ENCODE results near the gene DMKN.

The DMKN gene

GRCh38 chr19:35540356-35540927 lies 27.0 kb upstream of the DMKN start:
- Histone ChIP-seq H3K4me3 (ENCODE audit: control insufficient read depth in 1 of 7, extremely low read depth in 1 of 7, insufficient read depth in 4 of 7, low read depth in 2 of 7, low read length in 6 of 7) (no peak overlapping the region), H3K4me1 (ENCODE audit: control extremely low read depth in 1 of 4, control insufficient read depth in 4 of 4, insufficient read depth in 4 of 4, low read length in 3 of 4) (peaks cover 1 to 17% (median 9%) of the 10 kb centered on the region in 4 experiments), H3K27ac (ENCODE audit: insufficient read depth in 1 of 2, low read depth in 1 of 2, low read length in 2 of 2, poor library complexity in 1 of 2, severe bottlenecking in 2 of 2) (no peak overlapping the region), H3K36me3 (ENCODE audit: control insufficient read depth in 4 of 4, insufficient read depth in 4 of 4, low read length in 3 of 4) (peaks cover 0 to 17% (median 5%) of the 10 kb centered on the region in 4 experiments), H3K9me3 (ENCODE audit: control extremely low read depth in 1 of 5, control insufficient read depth in 4 of 5, insufficient read depth in 2 of 5, low read depth in 1 of 5, low read length in 4 of 5) (no peaks in the 10 kb centered on the region), H3K27me3 (replicated peaks in 2 of 5; ENCODE audit: control insufficient read depth in 4 of 5, insufficient read depth in 5 of 5, low read length in 4 of 5) (no peaks in the 10 kb centered on the region)
- no peak for DNase-seq
- WGBS (ENCODE audit: insufficient coverage): 75% methylated on average over 7 of the region's 7 CpGs
- POLR2A ChIA-PET: no interaction called here
- CTCF ChIA-PET: interaction anchor here (1.4 to 2.0 kb wide), 2 partner anchors 11 to 30 kb away, joined by 3 to 4 read pairs; no protein-coding TSS in a partner anchor

GRCh38 chr19:35539850-35540249 lies 26.4 kb upstream of the DMKN start:
- POLR2A ChIA-PET: no interaction called here
- 93% methylated on average over 10 of the region's 12 CpGs for WGBS (ENCODE audit: insufficient coverage)
- H3K4me1 ChIP-seq (ENCODE audit: control extremely low read depth in 1 of 4, control insufficient read depth in 4 of 4, insufficient read depth in 4 of 4, low read length in 3 of 4): peaks cover 1 to 16% (median 8%) of the 10 kb centered on the region in 4 experiments

DNA sequence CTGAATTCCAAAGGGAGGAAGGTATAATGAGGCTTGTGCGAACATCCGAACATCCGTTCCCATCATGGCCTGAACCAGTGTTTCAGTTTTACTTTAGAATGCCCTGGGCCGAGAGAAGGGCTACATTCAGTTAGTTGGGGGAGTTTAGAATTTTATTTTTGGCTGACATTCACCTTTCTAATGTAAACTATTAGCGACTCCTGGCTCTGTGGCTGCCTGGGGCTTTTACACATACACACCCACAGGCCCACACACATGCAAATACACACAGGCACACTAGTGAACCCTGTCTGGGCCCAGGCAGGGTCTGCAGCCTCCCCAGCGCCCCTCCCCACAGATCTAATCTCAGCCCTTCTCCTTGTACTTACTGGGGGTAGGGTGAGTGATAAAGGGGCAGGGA lies 25.9 kb upstream of the DMKN start:
- ChIA-PET CTCF (interaction anchor here (1.0 to 1.4 kb wide), 2 partner anchors 13 to 23 kb away, joined by 3 read pairs; no protein-coding TSS in a partner anchor), POLR2A (no interaction called here)
- Histone ChIP-seq H3K4me3 (ENCODE audit: control insufficient read depth in 1 of 7, extremely low read depth in 1 of 7, insufficient read depth in 4 of 7, low read depth in 2 of 7, low read length in 6 of 7) (no peak overlapping the region), H3K36me3 (ENCODE audit: control insufficient read depth in 4 of 4, insufficient read depth in 4 of 4, low read length in 3 of 4) (peaks cover 0 to 17% (median 5%) of the 10 kb centered on the region in 4 experiments), H3K27me3 (replicated peaks in 2 of 5; ENCODE audit: control insufficient read depth in 4 of 5, insufficient read depth in 5 of 5, low read length in 4 of 5) (no peaks in the 10 kb centered on the region), H3K4me1 (ENCODE audit: control extremely low read depth in 1 of 4, control insufficient read depth in 4 of 4, insufficient read depth in 4 of 4, low read length in 3 of 4) (peaks cover 0 to 11% (median 5%) of the 10 kb centered on the region in 4 experiments), H3K27ac (ENCODE audit: insufficient read depth in 1 of 2, low read depth in 1 of 2, low read length in 2 of 2, poor library complexity in 1 of 2, severe bottlenecking in 2 of 2) (no peak overlapping the region), H3K9me3 (ENCODE audit: control extremely low read depth in 1 of 5, control insufficient read depth in 4 of 5, insufficient read depth in 2 of 5, low read depth in 1 of 5, low read length in 4 of 5) (no peaks in the 10 kb centered on the region)
- 90% methylated on average over 2 of the region's 6 CpGs for WGBS (ENCODE audit: insufficient coverage)
- no peak for DNase-seq

More at GRCh38 chr19:35539850-35540249, 26.4 kb upstream of the DMKN start:
- Histone ChIP-seq H3K27ac (ENCODE audit: insufficient read depth in 1 of 2, low read depth in 1 of 2, low read length in 2 of 2, poor library complexity in 1 of 2, severe bottlenecking in 2 of 2) (no peak overlapping the region), H3K27me3 (replicated peaks in 2 of 5; ENCODE audit: control insufficient read depth in 4 of 5, insufficient read depth in 5 of 5, low read length in 4 of 5) (no peaks in the 10 kb centered on the region), H3K36me3 (ENCODE audit: control insufficient read depth in 4 of 4, insufficient read depth in 4 of 4, low read length in 3 of 4) (peaks cover 0 to 17% (median 5%) of the 10 kb centered on the region in 4 experiments), H3K4me3 (ENCODE audit: control insufficient read depth in 1 of 7, extremely low read depth in 1 of 7, insufficient read depth in 4 of 7, low read depth in 2 of 7, low read length in 6 of 7) (no peak overlapping the region), H3K9me3 (ENCODE audit: control extremely low read depth in 1 of 5, control insufficient read depth in 4 of 5, insufficient read depth in 2 of 5, low read depth in 1 of 5, low read length in 4 of 5) (no peaks in the 10 kb centered on the region)
- CTCF ChIA-PET: interaction anchor here (1.0 to 1.4 kb wide), 2 partner anchors 12 to 23 kb away, joined by 3 read pairs; no protein-coding TSS in a partner anchor
- DNase-seq: no peak

GRCh38 chr19:35534803-35535480 lies 21.5 kb upstream of the DMKN start:
- no peak overlapping the region for H3K27ac ChIP-seq (ENCODE audit: insufficient read depth in 1 of 2, low read depth in 1 of 2, low read length in 2 of 2, poor library complexity in 1 of 2, severe bottlenecking in 2 of 2)
- peaks cover 0 to 22% (median 18%) of the 10 kb centered on the region in 4 experiments for H3K4me1 ChIP-seq (ENCODE audit: control extremely low read depth in 1 of 4, control insufficient read depth in 4 of 4, insufficient read depth in 4 of 4, low read length in 3 of 4)
- H3K4me3 ChIP-seq (ENCODE audit: control insufficient read depth in 1 of 7, extremely low read depth in 1 of 7, insufficient read depth in 4 of 7, low read depth in 2 of 7, low read length in 6 of 7): no peak overlapping the region
- no peak for DNase-seq
- CTCF ChIA-PET: interaction anchor here (1.3 kb wide), 1 partner anchor 14 kb away, joined by 4 read pairs; no protein-coding TSS in a partner anchor
- peaks cover 0 to 1% (median 0%) of the 10 kb centered on the region in 4 experiments for H3K36me3 ChIP-seq (ENCODE audit: control insufficient read depth in 4 of 4, insufficient read depth in 4 of 4, low read length in 3 of 4)
- H3K9me3 ChIP-seq (ENCODE audit: control extremely low read depth in 1 of 5, control insufficient read depth in 4 of 5, insufficient read depth in 2 of 5, low read depth in 1 of 5, low read length in 4 of 5): no peaks in the 10 kb centered on the region
- POLR2A ChIA-PET: interaction anchor here (0.6 kb wide), 1 partner anchor 207 kb away, joined by 5 read pairs; the partner anchor contains the start of gene IGFLR1
- 90% methylated on average over 7 of the region's 10 CpGs for WGBS (ENCODE audit: insufficient coverage)
- H3K27me3 ChIP-seq (replicated peaks in 2 of 5; ENCODE audit: control insufficient read depth in 4 of 5, insufficient read depth in 5 of 5, low read length in 4 of 5): peaks cover 0 to 4% (median 0%) of the 10 kb centered on the region in 5 experiments

- ChIA-PET POLR2A (no interaction called here), CTCF (interaction anchor here (0.7 to 1.3 kb wide), 3 partner anchors 15 to 56 kb away, joined by 3 to 4 read pairs (median 3); no protein-coding TSS in a partner anchor)
- peak; percentile 81 to 91 (median 87) for DNase-seq
- Histone ChIP-seq H3K9me3 (ENCODE audit: control extremely low read depth in 1 of 5, control insufficient read depth in 4 of 5, insufficient read depth in 2 of 5, low read depth in 1 of 5, low read length in 4 of 5) (no peaks in the 10 kb centered on the region), H3K4me3 (ENCODE audit: control insufficient read depth in 1 of 7, extremely low read depth in 1 of 7, insufficient read depth in 4 of 7, low read depth in 2 of 7, low read length in 6 of 7) (peak overlapping the region; percentile 1 to 78 (median 34)), H3K36me3 (ENCODE audit: control insufficient read depth in 4 of 4, insufficient read depth in 4 of 4, low read length in 3 of 4) (no peaks in the 10 kb centered on the region), H3K27ac (ENCODE audit: insufficient read depth in 1 of 2, low read depth in 1 of 2, low read length in 2 of 2, poor library complexity in 1 of 2, severe bottlenecking in 2 of 2) (no peak overlapping the region), H3K27me3 (replicated peaks in 2 of 5; ENCODE audit: control insufficient read depth in 4 of 5, insufficient read depth in 5 of 5, low read length in 4 of 5) (peaks cover 0 to 4% (median 0%) of the 10 kb centered on the region in 5 experiments), H3K4me1 (ENCODE audit: control extremely low read depth in 1 of 4, control insufficient read depth in 4 of 4, insufficient read depth in 4 of 4, low read length in 3 of 4) (peaks cover 0 to 32% (median 28%) of the 10 kb centered on the region in 4 experiments)
- 1% methylated on average over 28 of the region's 30 CpGs for WGBS (ENCODE audit: insufficient coverage)
Measured at GRCh38 chr19:35533822-35534392, 20.5 kb upstream of the DMKN start.

DNA sequence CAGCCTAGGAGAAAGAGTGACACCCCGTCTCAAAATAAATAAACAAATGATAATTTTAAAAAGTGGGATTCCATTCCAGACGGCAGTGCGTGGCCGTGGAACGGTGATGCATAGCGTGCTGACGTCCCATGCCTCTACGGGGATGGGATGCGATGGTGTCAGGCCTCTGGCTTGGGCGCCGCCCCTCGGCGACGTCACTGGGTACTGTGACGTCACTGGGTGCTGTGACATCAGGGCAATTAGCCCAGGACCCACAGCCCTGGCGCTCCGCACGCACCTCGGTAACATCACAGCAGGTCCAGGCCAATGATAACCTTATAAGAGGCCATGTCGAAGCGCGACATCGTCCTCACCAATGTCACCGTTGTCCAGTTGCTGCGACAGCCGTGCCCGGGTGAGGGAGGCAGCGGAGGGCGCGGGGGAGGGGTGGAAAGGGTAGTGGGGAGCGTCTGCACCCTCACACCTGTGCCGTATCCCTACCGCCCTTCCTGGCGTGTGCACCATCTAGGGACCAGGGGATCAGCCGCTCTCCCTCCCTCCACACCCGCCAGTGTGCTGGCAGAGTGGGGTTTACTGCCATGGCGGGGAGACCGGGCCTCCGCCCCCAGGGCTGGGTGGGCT lies 19.9 kb upstream of the DMKN start, which contains the start of gene GAPDHS:
Gene GAPDHS (plus strand): TSS at position 256 of the 621 bp plus-strand sequence. CDS start 72 bp downstream, at position 328.
- Histone ChIP-seq H3K27me3 (replicated peaks in 2 of 5; ENCODE audit: control insufficient read depth in 4 of 5, insufficient read depth in 5 of 5, low read length in 4 of 5) (peaks cover 0 to 4% (median 0%) of the 10 kb centered on the region in 5 experiments), H3K36me3 (ENCODE audit: control insufficient read depth in 4 of 4, insufficient read depth in 4 of 4, low read length in 3 of 4) (no peaks in the 10 kb centered on the region), H3K9me3 (ENCODE audit: control extremely low read depth in 1 of 5, control insufficient read depth in 4 of 5, insufficient read depth in 2 of 5, low read depth in 1 of 5, low read length in 4 of 5) (no peaks in the 10 kb centered on the region), H3K4me1 (ENCODE audit: control extremely low read depth in 1 of 4, control insufficient read depth in 4 of 4, insufficient read depth in 4 of 4, low read length in 3 of 4) (peaks cover 0 to 35% (median 33%) of the 10 kb centered on the region in 4 experiments), H3K4me3 (ENCODE audit: control insufficient read depth in 1 of 7, extremely low read depth in 1 of 7, insufficient read depth in 4 of 7, low read depth in 2 of 7, low read length in 6 of 7) (peak within 1 kb of the TSS; percentile 1 to 78 (median 34)), H3K27ac (ENCODE audit: insufficient read depth in 1 of 2, low read depth in 1 of 2, low read length in 2 of 2, poor library complexity in 1 of 2, severe bottlenecking in 2 of 2) (no peak within 1 kb of the TSS)
- WGBS (ENCODE audit: insufficient coverage): 56% methylated on average over 27 of the region's 39 CpGs
- ChIA-PET CTCF (interaction anchor here (0.7 to 1.1 kb wide), 2 partner anchors 23 to 55 kb away, joined by 3 read pairs; no protein-coding TSS in a partner anchor), POLR2A (no interaction called here)
- peak in 1 of 3 donors; percentile 19 for DNase-seq
